ENCODE measurements around the gene GASK1A. TPM values are rescaled to one million over a fixed set of nuclear protein-coding genes. Genes with fewer than 3 reads are reported as not detected.
A peak's percentile ranks its signal among the peaks of the same experiment; 100 is the strongest.

The GASK1A gene
- 10.6 TPM for total RNA-seq

- intact Hi-C loops (cut with DNase I): no loop called here
- no peak for TF ChIP-seq CTCF (IDR thresholded peaks at IDR 0.05)
- no peak for TF ChIP-seq POLR2A (IDR thresholded peaks at IDR 0.05)
- TF ChIP-seq POLR2AphosphoS5 (IDR thresholded peaks at IDR 0.05; ENCODE audit: insufficient read depth in 1 of 2, low read depth in 1 of 2): peak in 1 of 2 donors; percentile 80
- DNase-seq (ENCODE audit: extremely low spot score in 2 of 2): no peak
- H3K27ac ChIP-seq: peak within 1 kb of the TSS; percentile 61
- H3K36me3 ChIP-seq: no peaks in the 10 kb centered on the region
- no peaks in the 10 kb centered on the region for H3K9me3 ChIP-seq
- H3K4me1 ChIP-seq: peaks cover 13% of the 10 kb centered on the region
- no peaks in the 10 kb centered on the region for H3K27me3 ChIP-seq
- H3K4me3 ChIP-seq: peak within 1 kb of the TSS; percentile 57 to 58
Observed at GRCh38 chr3:42979044-42979972, at the start of gene GASK1A. Gene GASK1A, plus strand, starts transcription at chr3:42979311. Its CDS starts 332 bp downstream, at chr3:42979643.

- no peak for DNase-seq (ENCODE audit: extremely low spot score in 2 of 2)
- Histone ChIP-seq H3K27me3 (no peaks in the 10 kb centered on the region), H3K36me3 (no peaks in the 10 kb centered on the region), H3K4me3 (no peak overlapping the region), H3K27ac (no peak overlapping the region), H3K9me3 (no peaks in the 10 kb centered on the region), H3K4me1 (no peaks in the 10 kb centered on the region)
- intact Hi-C loops (cut with DNase I): no loop called here
- TF ChIP-seq CTCF (IDR thresholded peaks at IDR 0.05) (no peak), POLR2AphosphoS5 (IDR thresholded peaks at IDR 0.05; ENCODE audit: insufficient read depth in 1 of 2, low read depth in 1 of 2) (no peak), POLR2A (IDR thresholded peaks at IDR 0.05) (no peak)
Observed at GRCh38 chr3:42934111-42934510, 45.0 kb upstream of the GASK1A start.

- Histone ChIP-seq H3K27me3 (no peaks in the 10 kb centered on the region), H3K4me1 (no peaks in the 10 kb centered on the region), H3K9me3 (no peaks in the 10 kb centered on the region), H3K27ac (no peak overlapping the region), H3K4me3 (no peak overlapping the region), H3K36me3 (no peaks in the 10 kb centered on the region)
- intact Hi-C loops (cut with DNase I): no loop called here
- no peak for DNase-seq (ENCODE audit: extremely low spot score in 2 of 2)
- no peak for TF ChIP-seq POLR2A (IDR thresholded peaks at IDR 0.05)
- TF ChIP-seq POLR2AphosphoS5 (IDR thresholded peaks at IDR 0.05; ENCODE audit: insufficient read depth in 1 of 2, low read depth in 1 of 2): no peak
- no peak for TF ChIP-seq CTCF (IDR thresholded peaks at IDR 0.05)
Observed at GRCh38 chr3:42934910-42935309, 44.2 kb upstream of the GASK1A start.

GRCh38 chr3:42935472-42935871 is 43.6 kb upstream of the GASK1A start:
- TF ChIP-seq CTCF (IDR thresholded peaks at IDR 0.05) (no peak), POLR2A (IDR thresholded peaks at IDR 0.05) (no peak), POLR2AphosphoS5 (IDR thresholded peaks at IDR 0.05; ENCODE audit: insufficient read depth in 1 of 2, low read depth in 1 of 2) (no peak)
- peak overlapping the region in 1 of 2 donors; percentile 44 for H3K4me3 ChIP-seq
- H3K27me3 ChIP-seq: no peaks in the 10 kb centered on the region
- intact Hi-C loops (cut with DNase I): no loop called here
- no peak for DNase-seq (ENCODE audit: extremely low spot score in 2 of 2)
- H3K27ac ChIP-seq: no peak overlapping the region
- H3K4me1 ChIP-seq: no peaks in the 10 kb centered on the region
- H3K9me3 ChIP-seq: no peaks in the 10 kb centered on the region
- H3K36me3 ChIP-seq: no peaks in the 10 kb centered on the region

Data from vagina (tissue), 2 donors.